IMR-90 (cell line): ENCODE data around the gene TTC28. TPM values are rescaled to one million over a fixed set of nuclear protein-coding genes. Genes with fewer than 3 reads are reported as not detected.

ENCODE experiments used
- ATAC-seq: fragments of 200-7000 bp; cut with Tn5 transposase; 2 replicates; pipeline ENCODE4 v1.9.1; 2020; ENCODE audit warnings: low read depth, mild to moderate bottlenecking, moderate library complexity
- BruUV-seq: library from RNA; stranded (reverse); fragments of 400-500 nt; replicated peaks from 2 replicates; lab custom pipeline; 2021; lab: Mats Ljungman, UMichigan
- CTCF ChIA-PET: fragments of 300-600 bp; formaldehyde crosslinking; extraction: SDS; loops from one replicate; lab custom pipeline; 2021; ENCODE audit warnings: antibody characterized with exemption; lab: Yijun Ruan, JAX
- POLR2A ChIA-PET: fragments of 300-600 bp; sonication (Branson Sonifier 250); formaldehyde crosslinking; loops from one replicate; lab custom pipeline; 2022; ENCODE audit warnings: antibody characterized with exemption; ENCODE audit not compliant: unreplicated experiment; lab: Charles Lee
- DNase-seq: peaks from one replicate; pipeline ENCODE4 v3.0.0; 2013
- H2AFZ ChIP-seq: replicated peaks from 2 replicates; pipeline ENCODE3; 2013; ENCODE audit warnings: low read length, mild to moderate bottlenecking; ENCODE audit not compliant: poor library complexity
- H2AK5ac ChIP-seq: 2 replicates; pipeline ENCODE4 v1.6.1; 2013; ENCODE audit warnings: low read depth, low read length, inconsistent platforms
- H2AK9ac ChIP-seq: replicated peaks from 2 replicates; pipeline ENCODE3; 2013; ENCODE audit warnings: mild to moderate bottlenecking, low read depth, low read length, moderate library complexity; ENCODE audit not compliant: poor library complexity
- H2BK120ac ChIP-seq: 2 replicates; pipeline ENCODE4 v1.6.1; 2013; ENCODE audit warnings: low read depth, low read length, inconsistent platforms
- H2BK15ac ChIP-seq: 3 replicates; pipeline ENCODE4 v1.6.1; 2013; ENCODE audit warnings: low read depth, low read length, inconsistent platforms
- H2BK20ac ChIP-seq: 2 replicates; pipeline ENCODE4 v1.6.1; 2013; ENCODE audit warnings: low read depth, mild to moderate bottlenecking, inconsistent platforms, low read length, moderate library complexity
- H2BK5ac ChIP-seq: 2 replicates; pipeline ENCODE4 v1.6.1; 2013; ENCODE audit warnings: mild to moderate bottlenecking, low read depth, low read length, inconsistent platforms; ENCODE audit not compliant: poor library complexity, severe bottlenecking
- H3K14ac ChIP-seq: replicated peaks from 2 replicates; pipeline ENCODE4 v1.6.1; 2013; ENCODE audit warnings: low read depth, low read length, inconsistent platforms
- H3K18ac ChIP-seq: 2 replicates; pipeline ENCODE4 v1.6.1; 2013; ENCODE audit warnings: low read depth, low read length, control low read depth
- H3K23ac ChIP-seq: 2 replicates; pipeline ENCODE4 v1.6.1; 2013; ENCODE audit warnings: low read depth, low read length, inconsistent platforms
- H3K27ac ChIP-seq: 2 replicates; pipeline ENCODE4 v1.5.1; 2013; ENCODE audit warnings: mild to moderate bottlenecking, control low read depth, low read length; ENCODE audit not compliant: insufficient read depth
- H3K27me3 ChIP-seq: 2 replicates; pipeline ENCODE4 v1.6.1; 2013; ENCODE audit warnings: low read length; ENCODE audit not compliant: control insufficient read depth, insufficient read depth
- H3K36me3 ChIP-seq: 2 replicates; pipeline ENCODE4 v1.6.1; 2013; ENCODE audit warnings: low read length, mixed read lengths; ENCODE audit not compliant: control insufficient read depth, insufficient read depth
- H3K4ac ChIP-seq: 2 replicates; pipeline ENCODE4 v1.6.1; 2013; ENCODE audit warnings: low read depth, low read length, inconsistent platforms
- H3K4me1 ChIP-seq: 2 replicates; pipeline ENCODE4 v1.6.1; 2013; ENCODE audit warnings: low read length, mixed read lengths; ENCODE audit not compliant: control insufficient read depth, insufficient read depth
- H3K4me2 ChIP-seq: 2 replicates; pipeline ENCODE4 v1.6.1; 2013; ENCODE audit warnings: low read depth, mild to moderate bottlenecking, control low read depth, low read length, moderate library complexity
- H3K4me3 ChIP-seq: 2 replicates; pipeline ENCODE4 v1.5.1; 2013; ENCODE audit warnings: low read depth, mild to moderate bottlenecking, control low read depth, low read length, moderate library complexity; ENCODE audit not compliant: insufficient read depth
- H3K56ac ChIP-seq: 2 replicates; pipeline ENCODE4 v1.6.1; 2013; ENCODE audit warnings: low read length, inconsistent platforms; ENCODE audit not compliant: insufficient read depth; ENCODE audit errors: extremely low read depth
- H3K79me1 ChIP-seq, 2 experiments: 2 replicates each; pipeline ENCODE4 v1.6.1; 2013; ENCODE audit warnings: low read length in 2 of 2, inconsistent platforms in 1 of 2, low read depth in 1 of 2
- H3K9ac ChIP-seq: 2 replicates; pipeline ENCODE4 v1.6.1; 2013; ENCODE audit warnings: low read depth, low read length, control low read depth
- H3K9me1 ChIP-seq: 2 replicates; pipeline ENCODE4 v1.6.1; 2013; ENCODE audit warnings: low read length, inconsistent platforms; ENCODE audit not compliant: insufficient read depth
- H3K9me3 ChIP-seq: 2 replicates; pipeline ENCODE4 v1.6.1; 2013; ENCODE audit warnings: low read length; ENCODE audit not compliant: control insufficient read depth, insufficient read depth
- H4K20me1 ChIP-seq: 2 replicates; pipeline ENCODE4 v1.6.1; 2013; ENCODE audit warnings: low read length, inconsistent platforms; ENCODE audit not compliant: insufficient read depth
- H4K5ac ChIP-seq: 2 replicates; pipeline ENCODE4 v1.6.1; 2013; ENCODE audit warnings: mild to moderate bottlenecking, low read depth, low read length, control low read depth
- H4K8ac ChIP-seq, 2 experiments: 2 replicates each; pipeline ENCODE4 v1.6.1; 2013; ENCODE audit warnings: low read depth in 2 of 2, low read length in 2 of 2, control low read depth in 1 of 2, inconsistent platforms in 1 of 2
- H4K91ac ChIP-seq: 2 replicates; pipeline ENCODE4 v1.6.1; 2013; ENCODE audit warnings: low read depth, low read length, inconsistent platforms; ENCODE audit not compliant: insufficient read depth
- CEBPB ChIP-seq: IDR thresholded peaks from 2 replicates; pipeline ENCODE4 v1.6.1; 2012; ENCODE audit warnings: low read depth, low read length, improper control_type of control experiment
- MAFK ChIP-seq: IDR thresholded peaks from 2 replicates; pipeline ENCODE4 v1.6.1; 2012; ENCODE audit warnings: low read depth, low read length, improper control_type of control experiment
- MAZ ChIP-seq: IDR thresholded peaks from 2 replicates; pipeline ENCODE4 v1.6.1; 2012; ENCODE audit warnings: low read depth, mild to moderate bottlenecking, low read length, improper control_type of control experiment, moderate library complexity, borderline replicate concordance
- MXI1 ChIP-seq: IDR thresholded peaks from 2 replicates; pipeline ENCODE4 v1.6.1; 2012; ENCODE audit warnings: low read depth, mild to moderate bottlenecking, low read length, moderate library complexity, borderline replicate concordance
- NFE2L2 ChIP-seq: fragments of 150-350 bp; IDR thresholded peaks from 2 replicates; pipeline ENCODE4 v1.6.1; 2016; ENCODE audit warnings: low read depth, mild to moderate bottlenecking, low read length
- RAD21 ChIP-seq: IDR thresholded peaks from 2 replicates; pipeline ENCODE4 v1.6.1; 2012; ENCODE audit warnings: low read length, improper control_type of control experiment
- RFX5 ChIP-seq: IDR thresholded peaks from 2 replicates; pipeline ENCODE4 v1.8.0; 2012; ENCODE audit warnings: low read depth, mild to moderate bottlenecking, low read length, moderate library complexity
- WGBS, 2 experiments: methylation state at CpG; one replicate each; pipeline versions ENCODE4 v1.1.5 to v1.1.7; 2013; ENCODE audit warnings: missing lambda C conversion rate in 2 of 2; ENCODE audit not compliant: insufficient read length in 1 of 2; ENCODE audit errors: extremely low coverage in 2 of 2; 5-methylcytosine and 5-hydroxymethylcytosine counted together
- dilution Hi-C: fragments of 300-500 bp; cut with HindIII; formaldehyde crosslinking; loops from one replicate; pipeline ENCODE4 v1.14.3; 2018; ENCODE audit warnings: low sequenced_read_pairs; ENCODE audit not compliant: unreplicated experiment
- in situ Hi-C: fragments of 300-500 bp; cut with MboI; formaldehyde crosslinking; loops from 3 replicates; pipeline ENCODE4 v1.14.3; 2019; ENCODE audit warnings: low sequenced_read_pairs, inconsistent platforms, mixed read lengths
- intact Hi-C: fragments of 100-400 bp; cut with micrococcal nuclease; formaldehyde crosslinking; loops from 2 replicates; pipeline ENCODE4 v1.10.0; 2022
- polyA plus RNA-seq, 3 experiments: library from polyadenylated mRNA; depleted of rRNA; stranded (reverse); fragments of >200 nt; gene quantifications; 2 replicates each; pipeline ENCODE4 v1.2.3, GENCODE V29; 2012; ENCODE audit warnings: low replicate concordance in 1 of 3
- total RNA-seq: library from RNA; depleted of rRNA; stranded (reverse); fragments of >200 nt; gene quantifications from 2 replicates; pipeline ENCODE4 v1.2.3, GENCODE V29; 2012
- TF ChIP-seq, protein P1 (sequence below): conservative IDR thresholded peaks from 2 replicates; pipeline ENCODE4 v1.5.1; 2012; ENCODE audit warnings: mild to moderate bottlenecking, low read depth, low read length, improper control_type of control experiment

The TTC28 gene
- total and polyA plus RNA-seq, 2 of the 4 experiments (the other 2 are of a cell fraction): 5.6 to 13.3 TPM

DNA sequence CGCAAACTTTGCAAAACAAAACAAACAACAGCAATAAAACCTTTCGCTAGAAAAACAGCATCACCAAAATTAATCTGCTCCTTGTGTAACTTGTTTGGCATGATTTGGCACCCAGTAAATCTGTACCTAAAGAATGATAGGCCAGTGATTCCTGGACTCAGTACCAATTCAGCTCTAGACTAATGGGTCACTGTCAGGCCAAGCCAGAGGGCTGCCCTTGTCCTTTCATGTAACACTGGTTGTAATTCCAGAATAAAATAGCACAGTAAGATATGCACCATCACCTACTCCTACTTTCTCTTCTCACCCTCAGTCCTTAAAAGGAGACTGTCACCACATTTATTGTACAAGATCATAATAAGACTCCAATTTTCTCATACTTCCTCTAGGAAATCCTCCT is 419.0 kb downstream of the TTC28 start:
- in situ Hi-C loops (no loop called here), dilution Hi-C loops (no loop called here), intact Hi-C loops (loop anchor here (5.0 kb wide), 1 partner anchor 208 kb away; no protein-coding TSS in a partner anchor)
- H3K4ac ChIP-seq: no peak overlapping the region
- CTCF ChIA-PET: no interaction called here
- H2BK5ac ChIP-seq: no peak overlapping the region
- H3K36me3 ChIP-seq: no peaks in the 10 kb centered on the region
- H3K4me2 ChIP-seq: no peak overlapping the region
- no peak for DNase-seq
- no peak overlapping the region for H3K23ac ChIP-seq
- POLR2A ChIA-PET: no interaction called here
- no peak overlapping the region for H2BK120ac ChIP-seq
- no peak overlapping the region for H3K18ac ChIP-seq
- no peak overlapping the region for H2BK20ac ChIP-seq
- H3K4me3 ChIP-seq: no peak overlapping the region
- H4K8ac ChIP-seq: no peak overlapping the region
- WGBS, 2 experiments: no CpG with 5 or more reads among the region's 2 CpGs
- H3K27me3 ChIP-seq: no peaks in the 10 kb centered on the region
- H2AFZ ChIP-seq: no peak overlapping the region
- no peak overlapping the region for H3K27ac ChIP-seq
- no peaks in the 10 kb centered on the region for H4K20me1 ChIP-seq
- no peak overlapping the region for H3K56ac ChIP-seq
- peaks cover 2% of the 10 kb centered on the region; the same call in 1 of the 2 replicates for H3K9me3 ChIP-seq
- no peak for ATAC-seq
- TF ChIP-seq MAZ: no peak
- no peak for TF ChIP-seq RAD21
- no peak for TF ChIP-seq NFE2L2
- TF ChIP-seq MAFK: no peak
- TF ChIP-seq MXI1: no peak
- no peak for TF ChIP-seq RFX5
- TF ChIP-seq, protein P1, sequence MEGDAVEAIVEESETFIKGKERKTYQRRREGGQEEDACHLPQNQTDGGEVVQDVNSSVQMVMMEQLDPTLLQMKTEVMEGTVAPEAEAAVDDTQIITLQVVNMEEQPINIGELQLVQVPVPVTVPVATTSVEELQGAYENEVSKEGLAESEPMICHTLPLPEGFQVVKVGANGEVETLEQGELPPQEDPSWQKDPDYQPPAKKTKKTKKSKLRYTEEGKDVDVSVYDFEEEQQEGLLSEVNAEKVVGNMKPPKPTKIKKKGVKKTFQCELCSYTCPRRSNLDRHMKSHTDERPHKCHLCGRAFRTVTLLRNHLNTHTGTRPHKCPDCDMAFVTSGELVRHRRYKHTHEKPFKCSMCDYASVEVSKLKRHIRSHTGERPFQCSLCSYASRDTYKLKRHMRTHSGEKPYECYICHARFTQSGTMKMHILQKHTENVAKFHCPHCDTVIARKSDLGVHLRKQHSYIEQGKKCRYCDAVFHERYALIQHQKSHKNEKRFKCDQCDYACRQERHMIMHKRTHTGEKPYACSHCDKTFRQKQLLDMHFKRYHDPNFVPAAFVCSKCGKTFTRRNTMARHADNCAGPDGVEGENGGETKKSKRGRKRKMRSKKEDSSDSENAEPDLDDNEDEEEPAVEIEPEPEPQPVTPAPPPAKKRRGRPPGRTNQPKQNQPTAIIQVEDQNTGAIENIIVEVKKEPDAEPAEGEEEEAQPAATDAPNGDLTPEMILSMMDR: no peak
- no peak for TF ChIP-seq CEBPB
- no peaks in the 10 kb centered on the region for H3K9me1 ChIP-seq
- peaks cover 0 to 3% of the 10 kb centered on the region in 2 experiments; a peak in 1 of 4 replicates for H3K79me1 ChIP-seq
- no peak overlapping the region for H2AK9ac ChIP-seq
- no peak overlapping the region for H4K5ac ChIP-seq
- no peak overlapping the region for H2AK5ac ChIP-seq
- no peak overlapping the region for H3K9ac ChIP-seq
- H3K14ac ChIP-seq: no peak overlapping the region
- no TSS peak for BruUV-seq
- H3K4me1 ChIP-seq: no peaks in the 10 kb centered on the region
- H4K91ac ChIP-seq: no peak overlapping the region
- H2BK15ac ChIP-seq: no peak overlapping the region
